ENCODE results near the gene S1PR4.

- no peak for TF ChIP-seq RELA (CRISPR knock-in tag; IDR thresholded peaks at IDR 0.05)
- no peak for TF ChIP-seq REST (IDR thresholded peaks at IDR 0.05; ENCODE audit: borderline replicate concordance in 1 of 2, low read depth in 1 of 2, low read length in 2 of 2)
Measured at GRCh38 chr19:3178973-3179738, 587 bp downstream of the S1PR4 start.

All from HepG2 (cell line).